HG03097 (cell line): ENCODE results near the gene TMIGD2.
"Not testable (repeated sequence)": the region's sequence is repeated elsewhere in the genome, so short reads cannot be mapped to it uniquely, and the experiment has no call there.

ENCODE experiments used
- ATAC-seq: cut with Tn5 transposase; IDR thresholded peaks from one replicate; pipeline ENCODE4 v1.9.1; 2021; ENCODE audit not compliant: unreplicated experiment, low FRiP score

The TMIGD2 gene

GRCh38 chr19:4268816-4269430 is 33.3 kb downstream of the TMIGD2 start:
- no peak for ATAC-seq

- ATAC-seq: no peak
Measured at GRCh38 chr19:4267901-4268815, 34.0 kb downstream of the TMIGD2 start.

GRCh38 chr19:4267101-4267900 is 34.9 kb downstream of the TMIGD2 start:
- no peak for ATAC-seq

- ATAC-seq: no peak
Measured at GRCh38 chr19:4266253-4267000, 35.8 kb downstream of the TMIGD2 start.

- ATAC-seq: no peak
Measured at GRCh38 chr19:4264812-4265211, 37.4 kb downstream of the TMIGD2 start.

- ATAC-seq: no peak
Measured at GRCh38 chr19:4260613-4261191, 41.5 kb downstream of the TMIGD2 start.

GRCh38 chr19:4258181-4258580 is 44.0 kb downstream of the TMIGD2 start:
- no peak for ATAC-seq

GRCh38 chr19:4257025-4257424 is 45.2 kb downstream of the TMIGD2 start:
- no peak for ATAC-seq

- ATAC-seq: no peak
Measured at GRCh38 chr19:4256563-4256962, 45.6 kb downstream of the TMIGD2 start.

- peak; percentile 84 for ATAC-seq
Measured at GRCh38 chr19:4246767-4247593, 55.2 kb downstream of the TMIGD2 start, which contains the start of gene YJU2. TSS of gene YJU2 (plus strand) at chr19:4247080. CDS start at chr19:4247147, 67 bp downstream.

- not testable (repeated sequence) for ATAC-seq
Measured at GRCh38 chr19:4245938-4246337, 56.3 kb downstream of the TMIGD2 start.
